Measurements from ENCODE around the gene CENPN. TPM values are rescaled to one million over a fixed set of nuclear protein-coding genes. Genes with fewer than 3 reads are reported as not detected.

The CENPN gene
- polyA plus RNA-seq, 3 donors: 2.5 to 4.9 (median 4.4) TPM

DNA sequence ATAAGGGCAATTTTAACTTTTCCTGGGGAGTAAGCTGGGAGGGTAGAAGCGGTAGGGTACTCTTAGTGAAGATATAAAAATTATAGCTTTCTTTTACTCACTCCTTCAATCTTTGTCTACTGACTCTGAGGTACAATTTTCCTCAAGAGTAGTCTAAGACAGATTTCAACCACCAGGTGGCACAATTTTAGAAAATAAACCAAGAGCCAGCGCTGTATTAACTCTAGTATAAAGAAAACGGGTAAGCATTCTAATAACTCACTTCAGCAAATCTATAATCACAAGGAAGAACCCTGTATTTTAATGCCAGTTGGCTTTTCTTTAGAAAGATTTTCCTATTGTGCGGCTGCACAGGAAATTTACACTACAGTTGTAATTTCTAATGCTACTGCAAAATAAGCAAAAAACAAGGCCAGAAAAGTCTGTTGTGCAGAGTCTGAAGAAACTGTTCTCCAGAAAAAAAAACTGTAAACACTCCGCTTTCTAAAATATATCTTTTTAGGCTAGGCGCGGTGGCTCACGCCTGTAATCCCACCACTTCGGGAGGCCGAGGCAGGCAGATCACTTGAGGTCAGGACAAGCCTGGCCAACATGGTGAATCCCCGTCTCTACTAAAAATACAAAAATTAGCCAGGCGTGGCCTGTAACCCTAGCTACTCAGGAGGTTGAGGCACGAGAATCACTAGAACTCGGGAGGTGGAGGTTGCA is 2.2 kb upstream of the CENPN start:
- peaks cover 88% of the 10 kb centered on the region for H3K79me2 ChIP-seq (ENCODE audit: insufficient read depth, low read length)
- Mint-ChIP-seq H3K36me3 (no peaks in the 10 kb centered on the region), H3K9me3 (no peaks in the 10 kb centered on the region), H3K4me3 (peak overlapping the region; percentile 76 to 87), H3K27ac (peak overlapping the region in 6 of 7 donors; percentile 76 to 95 (median 86)), H3K27me3 (ENCODE audit: low read depth in 3 of 3) (peaks cover 0 to 2% (median 0%) of the 10 kb centered on the region in 3 donors), H3K4me1 (peaks cover 40% of the 10 kb centered on the region)
- peak overlapping the region; percentile 53 for H3K9ac ChIP-seq (ENCODE audit: insufficient read depth, low read length, poor library complexity, severe bottlenecking)
- TF ChIP-seq, protein P1, sequence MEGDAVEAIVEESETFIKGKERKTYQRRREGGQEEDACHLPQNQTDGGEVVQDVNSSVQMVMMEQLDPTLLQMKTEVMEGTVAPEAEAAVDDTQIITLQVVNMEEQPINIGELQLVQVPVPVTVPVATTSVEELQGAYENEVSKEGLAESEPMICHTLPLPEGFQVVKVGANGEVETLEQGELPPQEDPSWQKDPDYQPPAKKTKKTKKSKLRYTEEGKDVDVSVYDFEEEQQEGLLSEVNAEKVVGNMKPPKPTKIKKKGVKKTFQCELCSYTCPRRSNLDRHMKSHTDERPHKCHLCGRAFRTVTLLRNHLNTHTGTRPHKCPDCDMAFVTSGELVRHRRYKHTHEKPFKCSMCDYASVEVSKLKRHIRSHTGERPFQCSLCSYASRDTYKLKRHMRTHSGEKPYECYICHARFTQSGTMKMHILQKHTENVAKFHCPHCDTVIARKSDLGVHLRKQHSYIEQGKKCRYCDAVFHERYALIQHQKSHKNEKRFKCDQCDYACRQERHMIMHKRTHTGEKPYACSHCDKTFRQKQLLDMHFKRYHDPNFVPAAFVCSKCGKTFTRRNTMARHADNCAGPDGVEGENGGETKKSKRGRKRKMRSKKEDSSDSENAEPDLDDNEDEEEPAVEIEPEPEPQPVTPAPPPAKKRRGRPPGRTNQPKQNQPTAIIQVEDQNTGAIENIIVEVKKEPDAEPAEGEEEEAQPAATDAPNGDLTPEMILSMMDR (IDR thresholded peaks at IDR 0.05): peak; percentile 86
- peak overlapping the region; percentile 52 for H2AFZ ChIP-seq (ENCODE audit: insufficient read depth, low read depth, low read length, poor library complexity, severe bottlenecking)
- peak overlapping the region; percentile 83 for H3K4me2 ChIP-seq (replicated peaks; ENCODE audit: extremely low read depth, low read length, poor library complexity, severe bottlenecking)
- H4K20me1 ChIP-seq (ENCODE audit: insufficient read depth, low read length): no peaks in the 10 kb centered on the region
- intact Hi-C loops (cut with micrococcal nuclease): loop anchor here (5.0 to 10.0 kb wide), 5 partner anchors 33 to 740 kb away; partner anchors contain the start of genes ATMIN (in 1 of the 2), DYNLRB2 (in 1 of the 2), GAN (in 1 of the 2) and GCSH (in 1 of the 2)
- no peaks in the 10 kb centered on the region for H3K36me3 ChIP-seq (replicated peaks in 1 of 2; ENCODE audit: control insufficient read depth in 1 of 2, insufficient read depth in 2 of 2, low read length in 2 of 2)
- peak overlapping the region; percentile 45 to 88 (median 88) for H3K4me3 ChIP-seq (replicated peaks in 1 of 3; ENCODE audit: low read depth in 2 of 3, low read length in 3 of 3)
- no peaks in the 10 kb centered on the region for H3K27me3 ChIP-seq (ENCODE audit: control insufficient read depth in 2 of 2, insufficient read depth in 2 of 2, low read length in 2 of 2)
- DNase-seq: peak; percentile 26 to 66 (median 44)
- WGBS (ENCODE audit: insufficient coverage): 73% methylated on average over 6 of the region's 14 CpGs
- peaks cover 29 to 37% of the 10 kb centered on the region in 2 donors for H3K4me1 ChIP-seq (ENCODE audit: control insufficient read depth in 1 of 2, insufficient read depth in 2 of 2, low read length in 2 of 2)
- peak overlapping the region in 1 of 2 donors; percentile 74 for H3K27ac ChIP-seq (ENCODE audit: low read depth in 1 of 2, low read length in 2 of 2)
- no peaks in the 10 kb centered on the region for H3K9me3 ChIP-seq (replicated peaks in 1 of 2; ENCODE audit: control insufficient read depth in 1 of 2, insufficient read depth in 1 of 2, low read length in 2 of 2)

DNA sequence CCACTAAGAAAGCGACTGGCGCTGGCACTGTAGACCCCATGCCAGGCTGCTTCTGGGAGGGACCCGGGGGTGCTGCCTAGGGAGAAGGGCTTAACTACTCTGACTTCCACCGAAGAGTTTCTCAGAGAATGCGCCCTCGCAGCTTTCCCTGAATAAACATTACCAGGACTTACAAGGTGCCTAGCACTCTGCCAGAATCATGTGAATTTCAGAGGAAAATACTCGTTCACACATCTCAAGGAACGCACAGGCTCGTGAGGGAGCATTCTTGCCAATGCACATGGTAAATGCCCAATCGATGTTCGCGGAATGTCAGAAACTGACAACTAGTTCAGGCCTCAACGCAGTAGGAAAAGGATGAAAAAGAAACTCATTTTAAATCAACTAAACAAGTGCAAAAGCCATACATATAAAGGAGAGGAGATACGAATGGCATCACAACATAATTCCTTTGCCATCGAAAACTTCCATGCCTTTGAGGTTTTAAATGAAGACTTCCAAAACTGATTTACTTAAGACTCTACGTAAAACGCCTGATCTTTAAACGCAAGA is 1.3 kb upstream of the CENPN start:
- 54% methylated on average over 7 of the region's 18 CpGs for WGBS (ENCODE audit: insufficient coverage)
- peaks cover 88% of the 10 kb centered on the region for H3K79me2 ChIP-seq (ENCODE audit: insufficient read depth, low read length)

More for the DNA sequence above, 1.3 kb upstream of the CENPN start:
- Mint-ChIP-seq H3K4me3 (peak overlapping the region; percentile 91 to 98), H3K27ac (peak overlapping the region; percentile 99 to 100 (median 100)), H3K9me3 (no peaks in the 10 kb centered on the region), H3K36me3 (peaks cover 0 to 1% of the 10 kb centered on the region in 2 donors), H3K4me1 (peaks cover 42% of the 10 kb centered on the region), H3K27me3 (ENCODE audit: low read depth in 3 of 3) (peaks cover 0 to 2% (median 0%) of the 10 kb centered on the region in 3 donors)
- intact Hi-C loops (cut with micrococcal nuclease): loop anchor here (2.0 to 10.0 kb wide), 5 partner anchors 91 to 739 kb away; partner anchors contain the start of genes GCSH (in 2 of the 2), DYNLRB2 (in 1 of the 2) and GAN (in 1 of the 2)
- Histone ChIP-seq H3K36me3 (replicated peaks in 1 of 2; ENCODE audit: control insufficient read depth in 1 of 2, insufficient read depth in 2 of 2, low read length in 2 of 2) (peaks cover 0 to 1% of the 10 kb centered on the region in 2 donors), H3K9ac (ENCODE audit: insufficient read depth, low read length, poor library complexity, severe bottlenecking) (peak overlapping the region; percentile 87), H3K4me3 (replicated peaks in 1 of 3; ENCODE audit: low read depth in 2 of 3, low read length in 3 of 3) (peak overlapping the region; percentile 56 to 95 (median 76)), H2AFZ (ENCODE audit: insufficient read depth, low read depth, low read length, poor library complexity, severe bottlenecking) (peak overlapping the region; percentile 85), H4K20me1 (ENCODE audit: insufficient read depth, low read length) (no peaks in the 10 kb centered on the region), H3K4me2 (replicated peaks; ENCODE audit: extremely low read depth, low read length, poor library complexity, severe bottlenecking) (peak overlapping the region; percentile 92), H3K27me3 (ENCODE audit: control insufficient read depth in 2 of 2, insufficient read depth in 2 of 2, low read length in 2 of 2) (no peaks in the 10 kb centered on the region), H3K27ac (ENCODE audit: low read depth in 1 of 2, low read length in 2 of 2) (peak overlapping the region; percentile 90 to 98), H3K9me3 (replicated peaks in 1 of 2; ENCODE audit: control insufficient read depth in 1 of 2, insufficient read depth in 1 of 2, low read length in 2 of 2) (no peaks in the 10 kb centered on the region), H3K4me1 (ENCODE audit: control insufficient read depth in 1 of 2, insufficient read depth in 2 of 2, low read length in 2 of 2) (peaks cover 29 to 37% of the 10 kb centered on the region in 2 donors)
- TF ChIP-seq, protein P1 (IDR thresholded peaks at IDR 0.05): no peak
- DNase-seq: no peak

Measured in CD14-positive monocyte (primary cell).